Liver (tissue), 9 donors: ENCODE measurements around the gene MAP7D1. TPM values are rescaled to one million over a fixed set of nuclear protein-coding genes. Genes with fewer than 3 reads are reported as not detected.

Experiments used
- DNase-seq: peaks from one replicate; pipeline ENCODE4 v3.0.0-alpha.2; 2017; ENCODE audit warnings: low spot score
- H3K27ac ChIP-seq, 2 donors: one replicate each; pipeline ENCODE4 v1.7.0; 2013; ENCODE audit warnings: inconsistent platforms in 2 of 2, low read length in 2 of 2, control low read depth in 1 of 2, low read depth in 1 of 2, mild to moderate bottlenecking in 1 of 2
- H3K27me3 ChIP-seq, 4 donors: one replicate each; pipeline versions ENCODE4 v1.6.1 to v1.7.0; 2013; ENCODE audit warnings: low read length in 3 of 4, inconsistent platforms in 1 of 4, mild to moderate bottlenecking in 1 of 4, moderate library complexity in 1 of 4; ENCODE audit not compliant: control insufficient read depth in 4 of 4, insufficient read depth in 4 of 4
- H3K36me3 ChIP-seq, 4 donors: one replicate each; pipeline versions ENCODE4 v1.6.1 to v1.7.0; 2013; ENCODE audit warnings: low read length in 3 of 4, mild to moderate bottlenecking in 3 of 4, low read depth in 1 of 4, moderate library complexity in 1 of 4; ENCODE audit not compliant: control insufficient read depth in 4 of 4, insufficient read depth in 3 of 4
- H3K4me1 ChIP-seq, 4 donors: one replicate each; pipeline versions ENCODE4 v1.6.1 to v1.7.0; 2013; ENCODE audit warnings: low read length in 3 of 4, mild to moderate bottlenecking in 3 of 4, moderate library complexity in 1 of 4; ENCODE audit not compliant: control insufficient read depth in 4 of 4, insufficient read depth in 4 of 4
- H3K4me3 ChIP-seq, 3 donors: one replicate each; pipeline versions ENCODE4 v1.6.1 to v1.7.0; 2013; ENCODE audit warnings: low read length in 3 of 3, control low read depth in 1 of 3, low read depth in 1 of 3, mild to moderate bottlenecking in 1 of 3
- H3K9ac ChIP-seq, 2 donors: one replicate each; pipeline ENCODE4 v1.7.0; 2013; ENCODE audit warnings: low read length in 2 of 2, mild to moderate bottlenecking in 2 of 2, moderate library complexity in 2 of 2, control low read depth in 1 of 2, low read depth in 1 of 2
- H3K9me3 ChIP-seq, 4 donors: one replicate each; pipeline versions ENCODE4 v1.6.1 to v1.7.0; 2013; ENCODE audit warnings: low read length in 3 of 4; ENCODE audit not compliant: control insufficient read depth in 4 of 4
- CTCF ChIP-seq: fragments of 150-350 bp; IDR thresholded peaks from 2 replicates; pipeline ENCODE4 v1.5.1; 2017; ENCODE audit warnings: improper control_type of control experiment, low read depth, low read length; ENCODE audit not compliant: missing input control
- EGR1 ChIP-seq, 2 donors: IDR thresholded peaks; 2 replicates each; pipeline ENCODE4 v1.6.1; 2016 to 2018; ENCODE audit warnings: antibody characterized with exemption in 2 of 2, low read depth in 2 of 2
- FOXA1 ChIP-seq: IDR thresholded peaks from 2 replicates; pipeline ENCODE4 v1.6.1; 2016; ENCODE audit warnings: antibody characterized with exemption
- FOXA2 ChIP-seq: IDR thresholded peaks from 2 replicates; pipeline ENCODE4 v1.6.1; 2016; ENCODE audit warnings: antibody characterized with exemption
- GABPA ChIP-seq, 2 donors: IDR thresholded peaks in 1 of 2; conservative IDR thresholded peaks in 1 of 2; 2 replicates each; pipeline ENCODE4 v1.6.1; 2016; ENCODE audit warnings: antibody characterized with exemption in 2 of 2, mild to moderate bottlenecking in 1 of 2, moderate library complexity in 1 of 2
- HNF4A ChIP-seq, 2 donors: conservative IDR thresholded peaks; 2 replicates each; pipeline ENCODE4 v1.6.1; 2016; ENCODE audit warnings: antibody characterized with exemption in 2 of 2, mild to moderate bottlenecking in 2 of 2
- HNF4G ChIP-seq: IDR thresholded peaks from 2 replicates; pipeline ENCODE4 v1.6.1; 2016; ENCODE audit warnings: antibody characterized with exemption
- JUND ChIP-seq, 2 donors: IDR thresholded peaks; 2 replicates each; pipeline ENCODE4 v1.6.1; 2016; ENCODE audit warnings: antibody characterized with exemption in 2 of 2
- MAX ChIP-seq: IDR thresholded peaks from 2 replicates; pipeline ENCODE4 v1.6.1; 2016; ENCODE audit warnings: antibody characterized with exemption
- NR2F2 ChIP-seq: IDR thresholded peaks from 2 replicates; pipeline ENCODE4 v1.6.1; 2016; ENCODE audit warnings: antibody characterized with exemption
- RAD21 ChIP-seq, 2 donors: IDR thresholded peaks; 2 replicates each; pipeline ENCODE4 v1.6.1; 2016; ENCODE audit warnings: antibody characterized with exemption in 2 of 2, mild to moderate bottlenecking in 2 of 2
- REST ChIP-seq: IDR thresholded peaks from 2 replicates; pipeline ENCODE4 v1.6.1; 2016; ENCODE audit warnings: antibody characterized with exemption, mild to moderate bottlenecking
- RXRA ChIP-seq, 2 donors: IDR thresholded peaks; 2 replicates each; pipeline ENCODE4 v1.6.1; 2017 to 2018; ENCODE audit warnings: antibody characterized with exemption in 2 of 2, mild to moderate bottlenecking in 1 of 2
- SP1 ChIP-seq: IDR thresholded peaks from 2 replicates; pipeline ENCODE4 v1.6.1; 2018; ENCODE audit warnings: antibody characterized with exemption, mild to moderate bottlenecking
- TAF1 ChIP-seq: conservative IDR thresholded peaks from 2 replicates; pipeline ENCODE4 v1.6.1; 2016; ENCODE audit warnings: antibody characterized with exemption, mild to moderate bottlenecking
- YY1 ChIP-seq: IDR thresholded peaks from 2 replicates; pipeline ENCODE4 v1.6.1; 2016; ENCODE audit warnings: antibody characterized with exemption, mild to moderate bottlenecking
- WGBS: extraction: QIAGEN DNeasy Blood & Tissue Kit; methylation state at CpG from one replicate; pipeline ENCODE4 v1.1.7; 2013; 5-methylcytosine and 5-hydroxymethylcytosine counted together
- polyA plus RNA-seq, 2 donors: library from polyadenylated mRNA; stranded (reverse) in 1 of 2; unstranded in 1 of 2; fragments of 200-250 nt in 1 of 2; fragments of >200 nt in 1 of 2; fragmentation: Nextera tagmentation in 1 of 2; extraction: Ambion mirVana in 1 of 2; gene quantifications; one replicate each; pipeline versions ENCODE4 v1.2.1 to v1.2.3, GENCODE V29; 2013 to 2015
- total RNA-seq, 2 donors: library from RNA; depleted of rRNA; stranded (reverse); fragments of >200 nt; gene quantifications; one replicate each; pipeline ENCODE4 v1.2.3, GENCODE V29; 2014
- TF ChIP-seq, protein P1 (sequence below): IDR thresholded peaks from 2 replicates; pipeline ENCODE4 v1.6.1; 2016; ENCODE audit warnings: antibody characterized with exemption
- TF ChIP-seq, protein P2 (sequence below): IDR thresholded peaks from 2 replicates; pipeline ENCODE4 v1.6.1; 2016; ENCODE audit warnings: antibody characterized with exemption
- donor health status: healthy.
- donor health status: healthy.
- donor health status: healthy.
- donor health status: healthy.
- donor health status: healthy.

The MAP7D1 gene
- total and polyA plus RNA-seq, 4 donors = 5.6 to 15.1 (median 12.9) TPM

- Histone ChIP-seq H3K36me3 (peaks cover 5 to 25% (median 13%) of the 10 kb centered on the region in 4 donors), H3K4me3 (no peak overlapping the region), H3K9ac (no peak overlapping the region), H3K27ac (no peak overlapping the region), H3K9me3 (no peaks in the 10 kb centered on the region), H3K4me1 (no peaks in the 10 kb centered on the region), H3K27me3 (no peaks in the 10 kb centered on the region)
- TF ChIP-seq NR2F2 (no peak), REST (no peak), CTCF (no peak), FOXA1 (no peak), HNF4G (no peak), FOXA2 (no peak), JUND (IDR thresholded peaks at IDR 0.05) (no peak), YY1 (no peak), HNF4A (conservative IDR thresholded peaks at IDR 0.05) (no peak), EGR1 (IDR thresholded peaks at IDR 0.05; ENCODE audit: low read depth in 2 of 2) (no peak), GABPA (IDR thresholded peaks at IDR 0.05 in 1 of 2, conservative IDR thresholded peaks at IDR 0.05 in 1 of 2) (no peak), RXRA (IDR thresholded peaks at IDR 0.05) (no peak), TAF1 (no peak), MAX (no peak), RAD21 (IDR thresholded peaks at IDR 0.05) (no peak), SP1 (no peak)
- TF ChIP-seq, protein P1, sequence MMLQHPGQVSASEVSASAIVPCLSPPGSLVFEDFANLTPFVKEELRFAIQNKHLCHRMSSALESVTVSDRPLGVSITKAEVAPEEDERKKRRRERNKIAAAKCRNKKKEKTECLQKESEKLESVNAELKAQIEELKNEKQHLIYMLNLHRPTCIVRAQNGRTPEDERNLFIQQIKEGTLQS = no peak
- TF ChIP-seq, protein P2, sequence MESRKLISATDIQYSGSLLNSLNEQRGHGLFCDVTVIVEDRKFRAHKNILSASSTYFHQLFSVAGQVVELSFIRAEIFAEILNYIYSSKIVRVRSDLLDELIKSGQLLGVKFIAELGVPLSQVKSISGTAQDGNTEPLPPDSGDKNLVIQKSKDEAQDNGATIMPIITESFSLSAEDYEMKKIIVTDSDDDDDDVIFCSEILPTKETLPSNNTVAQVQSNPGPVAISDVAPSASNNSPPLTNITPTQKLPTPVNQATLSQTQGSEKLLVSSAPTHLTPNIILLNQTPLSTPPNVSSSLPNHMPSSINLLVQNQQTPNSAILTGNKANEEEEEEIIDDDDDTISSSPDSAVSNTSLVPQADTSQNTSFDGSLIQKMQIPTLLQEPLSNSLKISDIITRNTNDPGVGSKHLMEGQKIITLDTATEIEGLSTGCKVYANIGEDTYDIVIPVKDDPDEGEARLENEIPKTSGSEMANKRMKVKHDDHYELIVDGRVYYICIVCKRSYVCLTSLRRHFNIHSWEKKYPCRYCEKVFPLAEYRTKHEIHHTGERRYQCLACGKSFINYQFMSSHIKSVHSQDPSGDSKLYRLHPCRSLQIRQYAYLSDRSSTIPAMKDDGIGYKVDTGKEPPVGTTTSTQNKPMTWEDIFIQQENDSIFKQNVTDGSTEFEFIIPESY = no peak
- WGBS = 97% methylated on average over 2 of the region's 2 CpGs
- no peak for DNase-seq
These were observed 17.0 kb downstream of the MAP7D1 start for GRCh38 chr1:36172983-36173382.

GRCh38 chr1:36174713-36175112, 18.8 kb downstream of the MAP7D1 start:
- Histone ChIP-seq H3K4me1 (peaks cover 0 to 13% (median 9%) of the 10 kb centered on the region in 4 donors), H3K36me3 (peaks cover 5 to 25% (median 13%) of the 10 kb centered on the region in 4 donors), H3K27me3 (no peaks in the 10 kb centered on the region), H3K27ac (no peak overlapping the region), H3K9ac (no peak overlapping the region), H3K9me3 (no peaks in the 10 kb centered on the region), H3K4me3 (no peak overlapping the region)
- 92% methylated on average over 11 of the region's 11 CpGs for WGBS
- TF ChIP-seq CTCF = no peak
- TF ChIP-seq MAX = no peak
- no peak for TF ChIP-seq RAD21 (IDR thresholded peaks at IDR 0.05)
- no peak for TF ChIP-seq GABPA (IDR thresholded peaks at IDR 0.05 in 1 of 2, conservative IDR thresholded peaks at IDR 0.05 in 1 of 2)
- no peak for TF ChIP-seq EGR1 (IDR thresholded peaks at IDR 0.05; ENCODE audit: low read depth in 2 of 2)
- TF ChIP-seq HNF4G = no peak
- no peak for TF ChIP-seq SP1
- TF ChIP-seq, protein P1 = no peak
- no peak for TF ChIP-seq FOXA2
- TF ChIP-seq FOXA1 = no peak
- no peak for TF ChIP-seq JUND (IDR thresholded peaks at IDR 0.05)
- no peak for DNase-seq
